A673 (cell line): Measurements from ENCODE around the gene PTGER1.

Experiments used
- CTCF ChIP-seq: fragments of 300-800, 200-600 bp; sonication (generic); conservative IDR thresholded peaks from 2 replicates; pipeline ENCODE4 v1.5.1; 2017; ENCODE audit warnings: low read depth, mild to moderate bottlenecking, antibody characterized with exemption, low read length, moderate library complexity, mixed read lengths
- EZH2 ChIP-seq: fragments of 200-600 bp; sonication (generic); IDR thresholded peaks from 2 replicates; pipeline ENCODE4 v1.6.1; 2017; ENCODE audit warnings: borderline replicate concordance, low read depth, mild to moderate bottlenecking, mixed read lengths, antibody characterized with exemption, low read length; ENCODE audit not compliant: poor library complexity, severe bottlenecking

GRCh38 chr19:14450168-14450874 lies 24.8 kb downstream of the PTGER1 start:
- TF ChIP-seq EZH2 (no peak), CTCF (no peak)
